NCI-H2196 treated with DMSO at 0.1 percent for 48 hours (cell line): ENCODE measurements around the gene UBE2L5.

Experiments used
- DNase-seq: peaks from one replicate; lab custom pipeline; 2025; ENCODE audit not compliant: unreplicated experiment; lab: John Stamatoyannopoulos, UW

UBE2L5 gene

GRCh38 chr13:30404207-30404606 lies 18.1 kb upstream of the UBE2L5 start:
- no peak for DNase-seq

- no peak for DNase-seq
Observed at GRCh38 chr13:30406779-30407416, 15.4 kb upstream of the UBE2L5 start.

GRCh38 chr13:30408319-30409101 lies 13.8 kb upstream of the UBE2L5 start:
- no peak for DNase-seq

- DNase-seq, result no peak
Observed at GRCh38 chr13:30409886-30410704, 12.2 kb upstream of the UBE2L5 start.

- DNase-seq, result no peak
Observed at GRCh38 chr13:30410705-30411125, 11.6 kb upstream of the UBE2L5 start.

GRCh38 chr13:30412346-30412745 lies 9.9 kb upstream of the UBE2L5 start:
- no peak for DNase-seq

- DNase-seq, result no peak
Observed at GRCh38 chr13:30413842-30414241, 8.5 kb upstream of the UBE2L5 start.

GRCh38 chr13:30415430-30416030 lies 6.8 kb upstream of the UBE2L5 start:
- no peak for DNase-seq

- DNase-seq, result no peak
Observed at GRCh38 chr13:30416471-30416870, 5.8 kb upstream of the UBE2L5 start.

- DNase-seq, result no peak
Observed at GRCh38 chr13:30418075-30418716, 4.1 kb upstream of the UBE2L5 start.

- DNase-seq, result no peak
Observed at GRCh38 chr13:30418717-30419459, 3.4 kb upstream of the UBE2L5 start.

GRCh38 chr13:30421093-30422053 lies 920 bp upstream of the UBE2L5 start:
- DNase-seq, result no peak

GRCh38 chr13:30423891-30424290 lies 1.6 kb downstream of the UBE2L5 start:
- DNase-seq, result no peak

GRCh38 chr13:30429235-30429634 lies 6.9 kb downstream of the UBE2L5 start:
- DNase-seq, result no peak

- no peak for DNase-seq
Observed at GRCh38 chr13:30429721-30430694, 7.7 kb downstream of the UBE2L5 start.

GRCh38 chr13:30431269-30431940 lies 9.1 kb downstream of the UBE2L5 start:
- DNase-seq, result no peak

GRCh38 chr13:30435911-30436451 lies 13.7 kb downstream of the UBE2L5 start:
- no peak for DNase-seq
